Measurements from ENCODE around the gene RCL1. TPM values are rescaled to one million over a fixed set of nuclear protein-coding genes. Genes with fewer than 3 reads are reported as not detected.

RCL1 gene
- total RNA-seq, 2 experiments from 2014 or later = 24.5 to 28.6 TPM

GRCh38 chr9:4840018-4840417 lies 47.3 kb downstream of the RCL1 start:
- ATAC-seq (no peak), DNase-seq (no peak)
- CTCF ChIA-PET = interaction anchor here (0.8 kb wide), 1 partner anchor 81 kb away, joined by 3 read pairs; no protein-coding TSS in a partner anchor
- POLR2A ChIA-PET = interaction anchor here (0.8 to 1.6 kb wide), 3 partner anchors 14 to 47 kb away, joined by 3 to 4 read pairs (median 3); no protein-coding TSS in a partner anchor
- Mint-ChIP-seq H3K4me3 (no peak overlapping the region), H3K36me3 (ENCODE audit: low read depth) (peaks cover 59% of the 10 kb centered on the region), H3K4me1 (ENCODE audit: low read depth) (peaks cover 48% of the 10 kb centered on the region), H3K9me3 (no peaks in the 10 kb centered on the region), H3K27me3 (no peaks in the 10 kb centered on the region), H3K27ac (peak overlapping the region; percentile 32)
- intact Hi-C loops (cut with micrococcal nuclease) = no loop called here
- TF ChIP-seq CTCF (IDR thresholded peaks at IDR 0.05) = no peak

- no peak for ATAC-seq
- no peak overlapping the region for H3K27ac Mint-ChIP-seq
- no peak for DNase-seq
- CTCF ChIA-PET = interaction anchor here (1.1 kb wide), 1 partner anchor 10 kb away, joined by 4 read pairs; no protein-coding TSS in a partner anchor
- no peak for TF ChIP-seq CTCF (IDR thresholded peaks at IDR 0.05)
- POLR2A ChIA-PET = interaction anchor here (1.0 to 1.2 kb wide), 3 partner anchors 9 to 143 kb away, joined by 3 to 4 read pairs (median 3); partner anchors contain the start of gene JAK2
- H3K4me3 Mint-ChIP-seq = no peak overlapping the region
- intact Hi-C loops (cut with micrococcal nuclease) = no loop called here
- H3K27me3 Mint-ChIP-seq = no peaks in the 10 kb centered on the region
- peaks cover 48% of the 10 kb centered on the region for H3K36me3 Mint-ChIP-seq (ENCODE audit: low read depth)
- H3K4me1 Mint-ChIP-seq (ENCODE audit: low read depth) = peaks cover 41% of the 10 kb centered on the region
- H3K9me3 Mint-ChIP-seq = no peaks in the 10 kb centered on the region
These were observed 49.5 kb downstream of the RCL1 start for GRCh38 chr9:4842213-4842612.

- no peak for TF ChIP-seq CTCF (IDR thresholded peaks at IDR 0.05)
- H3K36me3 Mint-ChIP-seq (ENCODE audit: low read depth) = peaks cover 45% of the 10 kb centered on the region
- peaks cover 36% of the 10 kb centered on the region for H3K4me1 Mint-ChIP-seq (ENCODE audit: low read depth)
- no peak for DNase-seq
- intact Hi-C loops (cut with micrococcal nuclease) = no loop called here
- no peaks in the 10 kb centered on the region for H3K27me3 Mint-ChIP-seq
- no peak overlapping the region for H3K4me3 Mint-ChIP-seq
- CTCF ChIA-PET = interaction anchor here (1.1 kb wide), 1 partner anchor 9 kb away, joined by 4 read pairs; no protein-coding TSS in a partner anchor
- no peak for ATAC-seq
- POLR2A ChIA-PET = interaction anchor here (1.0 to 1.2 kb wide), 3 partner anchors 9 to 142 kb away, joined by 3 to 4 read pairs (median 3); partner anchors contain the start of gene JAK2
- H3K27ac Mint-ChIP-seq = no peak overlapping the region
- H3K9me3 Mint-ChIP-seq = no peaks in the 10 kb centered on the region
These were observed 50.0 kb downstream of the RCL1 start for GRCh38 chr9:4842734-4843133.

GRCh38 chr9:4844056-4844838 lies 51.5 kb downstream of the RCL1 start:
- TF ChIP-seq CTCF (IDR thresholded peaks at IDR 0.05) = no peak
- Mint-ChIP-seq H3K27me3 (no peaks in the 10 kb centered on the region), H3K36me3 (ENCODE audit: low read depth) (peaks cover 38% of the 10 kb centered on the region), H3K4me1 (ENCODE audit: low read depth) (peaks cover 20% of the 10 kb centered on the region), H3K4me3 (no peak overlapping the region), H3K9me3 (no peaks in the 10 kb centered on the region), H3K27ac (no peak overlapping the region)
- intact Hi-C loops (cut with micrococcal nuclease) = no loop called here
- ChIA-PET CTCF (interaction anchor here (1.3 kb wide), 1 partner anchor 80 kb away, joined by 3 read pairs; no protein-coding TSS in a partner anchor), POLR2A (no interaction called here)
- DNase-seq (no peak), ATAC-seq (no peak)

- no peak overlapping the region for H3K27ac Mint-ChIP-seq
- ChIA-PET POLR2A (no interaction called here), CTCF (interaction anchor here (0.8 to 2.6 kb wide), 5 partner anchors 11 to 140 kb away, joined by 3 to 7 read pairs (median 3); no protein-coding TSS in a partner anchor)
- H3K9me3 Mint-ChIP-seq = no peaks in the 10 kb centered on the region
- H3K27me3 Mint-ChIP-seq = no peaks in the 10 kb centered on the region
- intact Hi-C loops (cut with micrococcal nuclease) = no loop called here
- no peak for ATAC-seq
- no peak overlapping the region for H3K4me3 Mint-ChIP-seq
- no peak for TF ChIP-seq CTCF (IDR thresholded peaks at IDR 0.05)
- peaks cover 45% of the 10 kb centered on the region for H3K36me3 Mint-ChIP-seq (ENCODE audit: low read depth)
- peaks cover 3% of the 10 kb centered on the region for H3K4me1 Mint-ChIP-seq (ENCODE audit: low read depth)
- no peak for DNase-seq
These were observed 56.6 kb downstream of the RCL1 start for GRCh38 chr9:4849369-4849768.

All from activated CD8-positive, alpha-beta T cell treated with anti-CD3 and anti-CD28 coated beads for 36 hours (primary cell).